IMR-90 (cell line): ENCODE results near the gene ZFP36L2. TPM values are rescaled to one million over a fixed set of nuclear protein-coding genes. Genes with fewer than 3 reads are reported as not detected.

Source experiments
- ATAC-seq: fragments of 200-7000 bp; cut with Tn5 transposase; 2 replicates; pipeline ENCODE4 v1.9.1; 2020; ENCODE audit warnings: low read depth, mild to moderate bottlenecking, moderate library complexity
- BruUV-seq: library from RNA; stranded (reverse); fragments of 400-500 nt; replicated peaks from 2 replicates; lab custom pipeline; 2021; lab: Mats Ljungman, UMichigan
- CTCF ChIA-PET: fragments of 300-600 bp; formaldehyde crosslinking; extraction: SDS; loops from one replicate; lab custom pipeline; 2021; ENCODE audit warnings: antibody characterized with exemption; lab: Yijun Ruan, JAX
- POLR2A ChIA-PET: fragments of 300-600 bp; sonication (Branson Sonifier 250); formaldehyde crosslinking; loops from one replicate; lab custom pipeline; 2022; ENCODE audit warnings: antibody characterized with exemption; ENCODE audit not compliant: unreplicated experiment; lab: Charles Lee
- DNase-seq: peaks from one replicate; pipeline ENCODE4 v3.0.0; 2013
- H2AFZ ChIP-seq: replicated peaks from 2 replicates; pipeline ENCODE3; 2013; ENCODE audit warnings: low read length, mild to moderate bottlenecking; ENCODE audit not compliant: poor library complexity
- H2AK5ac ChIP-seq: 2 replicates; pipeline ENCODE4 v1.6.1; 2013; ENCODE audit warnings: low read depth, low read length, inconsistent platforms
- H2AK9ac ChIP-seq: replicated peaks from 2 replicates; pipeline ENCODE3; 2013; ENCODE audit warnings: mild to moderate bottlenecking, low read depth, low read length, moderate library complexity; ENCODE audit not compliant: poor library complexity
- H2BK120ac ChIP-seq: 2 replicates; pipeline ENCODE4 v1.6.1; 2013; ENCODE audit warnings: low read depth, low read length, inconsistent platforms
- H2BK15ac ChIP-seq: 3 replicates; pipeline ENCODE4 v1.6.1; 2013; ENCODE audit warnings: low read depth, low read length, inconsistent platforms
- H2BK20ac ChIP-seq: 2 replicates; pipeline ENCODE4 v1.6.1; 2013; ENCODE audit warnings: low read depth, mild to moderate bottlenecking, inconsistent platforms, low read length, moderate library complexity
- H2BK5ac ChIP-seq: 2 replicates; pipeline ENCODE4 v1.6.1; 2013; ENCODE audit warnings: mild to moderate bottlenecking, low read depth, low read length, inconsistent platforms; ENCODE audit not compliant: poor library complexity, severe bottlenecking
- H3K14ac ChIP-seq: replicated peaks from 2 replicates; pipeline ENCODE4 v1.6.1; 2013; ENCODE audit warnings: low read depth, low read length, inconsistent platforms
- H3K18ac ChIP-seq: 2 replicates; pipeline ENCODE4 v1.6.1; 2013; ENCODE audit warnings: low read depth, low read length, control low read depth
- H3K23ac ChIP-seq: 2 replicates; pipeline ENCODE4 v1.6.1; 2013; ENCODE audit warnings: low read depth, low read length, inconsistent platforms
- H3K27ac ChIP-seq: 2 replicates; pipeline ENCODE4 v1.5.1; 2013; ENCODE audit warnings: mild to moderate bottlenecking, control low read depth, low read length; ENCODE audit not compliant: insufficient read depth
- H3K27me3 ChIP-seq: 2 replicates; pipeline ENCODE4 v1.6.1; 2013; ENCODE audit warnings: low read length; ENCODE audit not compliant: control insufficient read depth, insufficient read depth
- H3K36me3 ChIP-seq: 2 replicates; pipeline ENCODE4 v1.6.1; 2013; ENCODE audit warnings: low read length, mixed read lengths; ENCODE audit not compliant: control insufficient read depth, insufficient read depth
- H3K4ac ChIP-seq: 2 replicates; pipeline ENCODE4 v1.6.1; 2013; ENCODE audit warnings: low read depth, low read length, inconsistent platforms
- H3K4me1 ChIP-seq: 2 replicates; pipeline ENCODE4 v1.6.1; 2013; ENCODE audit warnings: low read length, mixed read lengths; ENCODE audit not compliant: control insufficient read depth, insufficient read depth
- H3K4me2 ChIP-seq: 2 replicates; pipeline ENCODE4 v1.6.1; 2013; ENCODE audit warnings: low read depth, mild to moderate bottlenecking, control low read depth, low read length, moderate library complexity
- H3K4me3 ChIP-seq: 2 replicates; pipeline ENCODE4 v1.5.1; 2013; ENCODE audit warnings: low read depth, mild to moderate bottlenecking, control low read depth, low read length, moderate library complexity; ENCODE audit not compliant: insufficient read depth
- H3K56ac ChIP-seq: 2 replicates; pipeline ENCODE4 v1.6.1; 2013; ENCODE audit warnings: low read length, inconsistent platforms; ENCODE audit not compliant: insufficient read depth; ENCODE audit errors: extremely low read depth
- H3K79me1 ChIP-seq, 2 experiments: 2 replicates each; pipeline ENCODE4 v1.6.1; 2013; ENCODE audit warnings: low read length in 2 of 2, inconsistent platforms in 1 of 2, low read depth in 1 of 2
- H3K9ac ChIP-seq: 2 replicates; pipeline ENCODE4 v1.6.1; 2013; ENCODE audit warnings: low read depth, low read length, control low read depth
- H3K9me1 ChIP-seq: 2 replicates; pipeline ENCODE4 v1.6.1; 2013; ENCODE audit warnings: low read length, inconsistent platforms; ENCODE audit not compliant: insufficient read depth
- H3K9me3 ChIP-seq: 2 replicates; pipeline ENCODE4 v1.6.1; 2013; ENCODE audit warnings: low read length; ENCODE audit not compliant: control insufficient read depth, insufficient read depth
- H4K20me1 ChIP-seq: 2 replicates; pipeline ENCODE4 v1.6.1; 2013; ENCODE audit warnings: low read length, inconsistent platforms; ENCODE audit not compliant: insufficient read depth
- H4K5ac ChIP-seq: 2 replicates; pipeline ENCODE4 v1.6.1; 2013; ENCODE audit warnings: mild to moderate bottlenecking, low read depth, low read length, control low read depth
- H4K8ac ChIP-seq, 2 experiments: 2 replicates each; pipeline ENCODE4 v1.6.1; 2013; ENCODE audit warnings: low read depth in 2 of 2, low read length in 2 of 2, control low read depth in 1 of 2, inconsistent platforms in 1 of 2
- H4K91ac ChIP-seq: 2 replicates; pipeline ENCODE4 v1.6.1; 2013; ENCODE audit warnings: low read depth, low read length, inconsistent platforms; ENCODE audit not compliant: insufficient read depth
- BHLHE40 ChIP-seq: fragments of 150-350 bp; IDR thresholded peaks from 2 replicates; pipeline ENCODE4 v1.6.1; 2016; ENCODE audit warnings: mild to moderate bottlenecking, low read depth, low read length
- CEBPB ChIP-seq: IDR thresholded peaks from 2 replicates; pipeline ENCODE4 v1.6.1; 2012; ENCODE audit warnings: low read depth, low read length, improper control_type of control experiment
- FOS ChIP-seq: fragments of 150-350 bp; IDR thresholded peaks from 2 replicates; pipeline ENCODE4 v1.6.1; 2016; ENCODE audit warnings: low read depth, low read length
- MAFK ChIP-seq: IDR thresholded peaks from 2 replicates; pipeline ENCODE4 v1.6.1; 2012; ENCODE audit warnings: low read depth, low read length, improper control_type of control experiment
- MAZ ChIP-seq: IDR thresholded peaks from 2 replicates; pipeline ENCODE4 v1.6.1; 2012; ENCODE audit warnings: low read depth, mild to moderate bottlenecking, low read length, improper control_type of control experiment, moderate library complexity, borderline replicate concordance
- POLR2A ChIP-seq: IDR thresholded peaks from 2 replicates; pipeline ENCODE4 v1.6.1; 2012; ENCODE audit warnings: mild to moderate bottlenecking, low read depth, low read length
- RCOR1 ChIP-seq: IDR thresholded peaks from 2 replicates; pipeline ENCODE4 v1.6.1; 2012; ENCODE audit warnings: mild to moderate bottlenecking, low read length, improper control_type of control experiment; ENCODE audit not compliant: insufficient replicate concordance
- SMC3 ChIP-seq: fragments of 150-350 bp; IDR thresholded peaks from 2 replicates; pipeline ENCODE4 v1.6.1; 2016; ENCODE audit warnings: low read depth, mild to moderate bottlenecking, antibody characterized with exemption, low read length, moderate library complexity
- WGBS, 2 experiments: methylation state at CpG; one replicate each; pipeline versions ENCODE4 v1.1.5 to v1.1.7; 2013; ENCODE audit warnings: missing lambda C conversion rate in 2 of 2; ENCODE audit not compliant: insufficient read length in 1 of 2; ENCODE audit errors: extremely low coverage in 2 of 2; 5-methylcytosine and 5-hydroxymethylcytosine counted together
- dilution Hi-C: fragments of 300-500 bp; cut with HindIII; formaldehyde crosslinking; loops from one replicate; pipeline ENCODE4 v1.14.3; 2018; ENCODE audit warnings: low sequenced_read_pairs; ENCODE audit not compliant: unreplicated experiment
- in situ Hi-C: fragments of 300-500 bp; cut with MboI; formaldehyde crosslinking; loops from 3 replicates; pipeline ENCODE4 v1.14.3; 2019; ENCODE audit warnings: low sequenced_read_pairs, inconsistent platforms, mixed read lengths
- intact Hi-C: fragments of 100-400 bp; cut with micrococcal nuclease; formaldehyde crosslinking; loops from 2 replicates; pipeline ENCODE4 v1.10.0; 2022
- polyA plus RNA-seq, 3 experiments: library from polyadenylated mRNA; depleted of rRNA; stranded (reverse); fragments of >200 nt; gene quantifications; 2 replicates each; pipeline ENCODE4 v1.2.3, GENCODE V29; 2012; ENCODE audit warnings: low replicate concordance in 1 of 3
- total RNA-seq: library from RNA; depleted of rRNA; stranded (reverse); fragments of >200 nt; gene quantifications from 2 replicates; pipeline ENCODE4 v1.2.3, GENCODE V29; 2012
- TF ChIP-seq, protein P1 (sequence below): fragments of 150-350 bp; IDR thresholded peaks from 2 replicates; pipeline ENCODE4 v1.6.1; 2017; ENCODE audit warnings: mild to moderate bottlenecking, antibody characterized with exemption, low read length, low read depth

ZFP36L2 gene
- total and polyA plus RNA-seq, 2 of the 4 experiments (the other 2 are of a cell fraction) = 1.8 to 20.1 TPM

DNA sequence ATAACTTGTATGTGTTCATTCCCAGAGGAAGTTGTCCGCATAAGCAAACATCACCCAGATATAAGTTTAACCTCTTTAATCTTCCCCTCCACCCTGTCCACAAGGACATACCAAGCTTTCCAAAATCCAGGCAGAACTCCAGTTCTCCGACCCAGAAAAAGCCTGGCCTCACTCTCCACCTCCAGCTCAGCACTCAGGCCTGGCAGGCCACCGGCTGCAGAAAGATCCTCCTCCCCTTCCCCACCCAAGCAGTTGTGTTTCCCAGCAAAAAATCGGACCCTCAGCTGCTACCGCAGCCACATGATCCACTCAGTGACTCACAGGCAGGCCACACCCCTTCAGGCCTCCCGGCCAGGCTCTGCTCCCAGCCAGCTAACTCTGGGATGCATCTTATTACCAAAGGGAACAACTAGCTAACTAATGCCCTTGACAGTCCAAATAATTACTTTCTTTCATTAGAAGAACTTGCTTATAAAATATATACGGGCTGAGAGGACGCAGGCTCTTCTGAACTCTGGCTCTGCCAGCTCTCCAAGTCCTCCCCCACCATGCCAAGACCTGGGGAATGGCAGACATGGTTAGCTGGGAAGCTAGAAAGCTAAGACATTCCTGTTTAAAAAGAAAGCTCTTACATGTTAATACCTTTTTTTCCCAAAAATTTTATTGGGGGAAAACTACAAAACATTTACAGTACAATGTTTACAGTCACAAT lies 4.5 kb downstream of the ZFP36L2 start:
- Histone ChIP-seq H4K5ac (peak overlapping the region; percentile 2; the same call in 1 of the 2 replicates), H3K9me1 (peaks cover 15% of the 10 kb centered on the region), H3K36me3 (peaks cover 24% of the 10 kb centered on the region), H3K14ac (peak overlapping the region; percentile 95), H4K91ac (peak overlapping the region; percentile 97), H2BK5ac (peak overlapping the region; percentile 98), H2BK120ac (peak overlapping the region; percentile 94), H3K9me3 (no peaks in the 10 kb centered on the region), H2AK9ac (peak overlapping the region; percentile 77), H3K79me1 (peaks cover 7 to 20% of the 10 kb centered on the region in 2 experiments), H3K4me3 (peak overlapping the region; percentile 3; the same call in 1 of the 2 replicates), H3K4me2 (peak overlapping the region; percentile 70), H4K8ac (peak overlapping the region; percentile 18 to 95), H3K23ac (peak overlapping the region; percentile 95), H3K4ac (peak overlapping the region; percentile 99), H3K18ac (peak overlapping the region; percentile 58), H3K27me3 (no peaks in the 10 kb centered on the region), H2BK15ac (no peak overlapping the region), H2AFZ (peak overlapping the region; percentile 50), H2BK20ac (peak overlapping the region; percentile 59), H2AK5ac (peak overlapping the region; percentile 81; the same call in 1 of the 2 replicates), H3K27ac (peak overlapping the region; percentile 98), H3K4me1 (peaks cover 22% of the 10 kb centered on the region), H4K20me1 (peaks cover 37% of the 10 kb centered on the region), H3K9ac (peak overlapping the region; percentile 82), H3K56ac (peak overlapping the region; percentile 93)
- no CpG with 5 or more reads among the region's 8 CpGs for WGBS, 2 experiments
- intact Hi-C loops = loop anchor here (1.0 to 5.0 kb wide), 6 partner anchors 63 to 247 kb away; no protein-coding TSS in a partner anchor
- BruUV-seq = no TSS peak
- DNase-seq = peak; percentile 97
- POLR2A ChIA-PET = interaction anchor here (0.6 to 1.3 kb wide), 9 partner anchors 15 to 258 kb away, joined by 3 to 6 read pairs (median 3); no protein-coding TSS in a partner anchor
- CTCF ChIA-PET = interaction anchor here (1.1 to 1.4 kb wide), 2 partner anchors 263 to 365 kb away, joined by 3 read pairs; no protein-coding TSS in a partner anchor
- ATAC-seq = peak; percentile 22
- TF ChIP-seq, protein P1, sequence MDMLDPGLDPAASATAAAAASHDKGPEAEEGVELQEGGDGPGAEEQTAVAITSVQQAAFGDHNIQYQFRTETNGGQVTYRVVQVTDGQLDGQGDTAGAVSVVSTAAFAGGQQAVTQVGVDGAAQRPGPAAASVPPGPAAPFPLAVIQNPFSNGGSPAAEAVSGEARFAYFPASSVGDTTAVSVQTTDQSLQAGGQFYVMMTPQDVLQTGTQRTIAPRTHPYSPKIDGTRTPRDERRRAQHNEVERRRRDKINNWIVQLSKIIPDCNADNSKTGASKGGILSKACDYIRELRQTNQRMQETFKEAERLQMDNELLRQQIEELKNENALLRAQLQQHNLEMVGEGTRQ = peak; percentile 97
- TF ChIP-seq RCOR1 (no peak), MAZ (no peak), POLR2A (0 out of 2 replicates have a peak, but pooled peaks have one; percentile 1), FOS (peak; percentile 73), BHLHE40 (peak; percentile 11; the same call in 1 of the 2 replicates), MAFK (no peak), SMC3 (no peak; the same call in 1 of the 2 replicates), CEBPB (no peak)
- dilution Hi-C loops = no loop called here
- in situ Hi-C loops = loop anchor here (10.0 kb wide), 2 partner anchors 147 to 247 kb away; no protein-coding TSS in a partner anchor
